Caco-2 (cell line): Measurements from ENCODE around the gene PCID2. TPM values are rescaled to one million over a fixed set of nuclear protein-coding genes. Genes with fewer than 3 reads are reported as not detected.

Experiments
- BruUV-seq: library from RNA; stranded (reverse); fragments of 400-500 nt; replicated peaks from 2 replicates; lab custom pipeline; 2021; lab: Mats Ljungman, UMichigan
- CTCF ChIA-PET: fragments of 300-600 bp; sonication (Branson Sonifier 250); formaldehyde crosslinking; loops from one replicate; lab custom pipeline; 2022; ENCODE audit warnings: antibody characterized with exemption; lab: Charles Lee
- POLR2A ChIA-PET: fragments of 300-600 bp; sonication (Branson Sonifier 250); formaldehyde crosslinking; loops from one replicate; lab custom pipeline; 2022; ENCODE audit warnings: antibody characterized with exemption; lab: Charles Lee
- DNase-seq, 2 experiments: peaks; one replicate each; pipeline versions ENCODE4 v3.0.0 to v3.0.0-alpha.2; 2020 to 2022
- H3K27me3 ChIP-seq: replicated peaks from 2 replicates; pipeline ENCODE4 v1.6.0; 2011; ENCODE audit warnings: low read length; ENCODE audit not compliant: control insufficient read depth, insufficient read depth
- H3K36me3 ChIP-seq: 2 replicates; pipeline ENCODE4 v1.5.1; 2011; ENCODE audit warnings: low read length; ENCODE audit not compliant: control insufficient read depth, insufficient read depth
- H3K4me1 ChIP-seq: fragments of 250-450 bp; sonication (Bioruptor Pico); 2 replicates; pipeline ENCODE4 v1.5.1; 2020; ENCODE audit warnings: mild to moderate bottlenecking
- H3K4me3 ChIP-seq: 2 replicates; pipeline ENCODE4 v1.5.1; 2011; ENCODE audit warnings: low read depth, mild to moderate bottlenecking, control low read depth, low read length
- H3K9me3 ChIP-seq: fragments of 250-450 bp; sonication (Bioruptor Pico); 2 replicates; pipeline ENCODE4 v1.5.1; 2020; ENCODE audit warnings: mild to moderate bottlenecking, moderate library complexity
- H3K27ac Mint-ChIP-seq: one replicate; pipeline ENCODE4 v1.8.0; 2022; ENCODE audit warnings: mixed read lengths; ENCODE audit not compliant: unreplicated experiment
- H3K27me3 Mint-ChIP-seq: one replicate; pipeline ENCODE4 v1.8.0; 2022; ENCODE audit warnings: mixed read lengths; ENCODE audit not compliant: insufficient read depth, unreplicated experiment
- H3K36me3 Mint-ChIP-seq: one replicate; pipeline ENCODE4 v1.8.0; 2022; ENCODE audit warnings: mild to moderate bottlenecking, mixed read lengths; ENCODE audit not compliant: insufficient read depth, unreplicated experiment
- H3K4me1 Mint-ChIP-seq: one replicate; pipeline ENCODE4 v1.8.0; 2022; ENCODE audit warnings: low read depth, mixed read lengths; ENCODE audit not compliant: unreplicated experiment
- H3K4me3 Mint-ChIP-seq: one replicate; pipeline ENCODE4 v1.8.0; 2022; ENCODE audit warnings: mild to moderate bottlenecking, moderate library complexity, mixed read lengths; ENCODE audit not compliant: unreplicated experiment
- H3K9me3 Mint-ChIP-seq: one replicate; pipeline ENCODE4 v1.8.0; 2022; ENCODE audit warnings: mixed read lengths; ENCODE audit not compliant: unreplicated experiment
- CTCF ChIP-seq, 2 experiments: fragments of 200-600 bp in 1 of 2; IDR thresholded peaks; 1 replicate in 1 of 2; 2 replicates in 1 of 2; pipeline versions ENCODE4 v1.5.1 to v1.8.0; 2011 to 2022; ENCODE audit warnings: antibody characterized with exemption in 1 of 2, control low read depth in 1 of 2, inconsistent platforms in 1 of 2, low read depth in 1 of 2, low read length in 1 of 2, mild to moderate bottlenecking in 1 of 2, moderate library complexity in 1 of 2; ENCODE audit not compliant: insufficient read depth in 1 of 2, severe bottlenecking in 1 of 2, unreplicated experiment in 1 of 2
- intact Hi-C: fragments of 100-400 bp; cut with micrococcal nuclease; formaldehyde crosslinking; loops from one replicate; pipeline ENCODE4 v1.10.0; 2022; ENCODE audit not compliant: unreplicated experiment
- total RNA-seq: library from RNA; stranded (reverse); gene quantifications from 2 replicates; pipeline ENCODE4 v1.2.3, GENCODE V29; 2022

Gene PCID2
- total RNA-seq, 1 experiment from 2014 or later, result 81.5 TPM

GRCh38 chr13:113239986-113240385, 31.5 kb upstream of the PCID2 start:
- Mint-ChIP-seq H3K4me1 (no peaks in the 10 kb centered on the region), H3K27ac (no peak overlapping the region), H3K9me3 (no peaks in the 10 kb centered on the region), H3K36me3 (peaks cover 79% of the 10 kb centered on the region), H3K4me3 (no peak overlapping the region), H3K27me3 (no peaks in the 10 kb centered on the region)
- no peak for DNase-seq
- intact Hi-C loops, result no loop called here
- Histone ChIP-seq H3K36me3 (peaks cover 2% of the 10 kb centered on the region), H3K4me1 (no peaks in the 10 kb centered on the region), H3K27me3 (no peaks in the 10 kb centered on the region), H3K9me3 (no peaks in the 10 kb centered on the region), H3K4me3 (no peak overlapping the region)
- ChIA-PET POLR2A (no interaction called here), CTCF (no interaction called here)
- no TSS peak for BruUV-seq
- no peak for TF ChIP-seq CTCF (IDR thresholded peaks at IDR 0.05; ENCODE audit: insufficient read depth in 1 of 2, low read depth in 1 of 2, low read length in 1 of 2, severe bottlenecking in 1 of 2, unreplicated experiment in 1 of 2)

GRCh38 chr13:113239357-113239756, 30.9 kb upstream of the PCID2 start:
- no peak overlapping the region for H3K4me3 Mint-ChIP-seq
- no peak overlapping the region for H3K4me3 ChIP-seq
- H3K27ac Mint-ChIP-seq, result no peak overlapping the region
- intact Hi-C loops, result no loop called here
- H3K27me3 ChIP-seq, result no peaks in the 10 kb centered on the region
- no peak for TF ChIP-seq CTCF (IDR thresholded peaks at IDR 0.05; ENCODE audit: insufficient read depth in 1 of 2, low read depth in 1 of 2, low read length in 1 of 2, severe bottlenecking in 1 of 2, unreplicated experiment in 1 of 2)
- H3K9me3 Mint-ChIP-seq, result no peaks in the 10 kb centered on the region
- ChIA-PET POLR2A (no interaction called here), CTCF (no interaction called here)
- H3K4me1 Mint-ChIP-seq, result no peaks in the 10 kb centered on the region
- H3K27me3 Mint-ChIP-seq, result no peaks in the 10 kb centered on the region
- no peak for DNase-seq
- H3K4me1 ChIP-seq, result no peaks in the 10 kb centered on the region
- peaks cover 72% of the 10 kb centered on the region for H3K36me3 Mint-ChIP-seq
- no TSS peak for BruUV-seq
- H3K9me3 ChIP-seq, result no peaks in the 10 kb centered on the region
- H3K36me3 ChIP-seq, result peaks cover 3% of the 10 kb centered on the region

- CTCF ChIA-PET, result no interaction called here
- POLR2A ChIA-PET, result no interaction called here
- Mint-ChIP-seq H3K9me3 (no peaks in the 10 kb centered on the region), H3K36me3 (peaks cover 69% of the 10 kb centered on the region), H3K27me3 (no peaks in the 10 kb centered on the region), H3K4me3 (no peak overlapping the region), H3K4me1 (no peaks in the 10 kb centered on the region), H3K27ac (no peak overlapping the region)
- no TSS peak for BruUV-seq
- Histone ChIP-seq H3K27me3 (no peaks in the 10 kb centered on the region), H3K4me3 (no peak overlapping the region), H3K9me3 (no peaks in the 10 kb centered on the region), H3K36me3 (peaks cover 4% of the 10 kb centered on the region), H3K4me1 (no peaks in the 10 kb centered on the region)
- intact Hi-C loops, result no loop called here
- no peak for DNase-seq
- TF ChIP-seq CTCF (IDR thresholded peaks at IDR 0.05; ENCODE audit: insufficient read depth in 1 of 2, low read depth in 1 of 2, low read length in 1 of 2, severe bottlenecking in 1 of 2, unreplicated experiment in 1 of 2), result no peak
Measured at GRCh38 chr13:113238536-113238935, 30.1 kb upstream of the PCID2 start.
